CD4-positive, CD25-positive, alpha-beta regulatory T cell (primary cell): Measurements from ENCODE around the gene QSOX1. TPM values are rescaled to one million over a fixed set of nuclear protein-coding genes. Genes with fewer than 3 reads are reported as not detected.
"Not testable (repeated sequence)": the region's sequence is repeated elsewhere in the genome, so short reads cannot be mapped to it uniquely, and the experiment has no call there.

Experiments used
- ATAC-seq, 2 donors: fragments of 150-1000 bp; cut with Tn5 transposase; one replicate each; pipeline ENCODE4 v1.10.0; 2021; ENCODE audit warnings: low read depth in 2 of 2, moderate number of reproducible peaks in 2 of 2, moderate library complexity in 1 of 2
- DNase-seq, 3 donors: peaks; one replicate each; pipeline versions ENCODE4 v3.0.0 to v3.0.0-alpha.2; 2012 to 2022; ENCODE audit warnings: mixed read lengths in 1 of 3
- H3K27ac ChIP-seq: one replicate; pipeline ENCODE4 v1.7.0; 2013; ENCODE audit warnings: mild to moderate bottlenecking, low read length; ENCODE audit not compliant: insufficient read depth, poor library complexity, severe bottlenecking
- H3K27me3 ChIP-seq: one replicate; pipeline ENCODE4 v1.7.0; 2013; ENCODE audit warnings: low read length; ENCODE audit not compliant: control insufficient read depth, insufficient read depth
- H3K36me3 ChIP-seq: one replicate; pipeline ENCODE4 v1.7.0; 2013; ENCODE audit warnings: mild to moderate bottlenecking, low read length, moderate library complexity; ENCODE audit not compliant: control insufficient read depth, insufficient read depth
- H3K4me1 ChIP-seq: 2 replicates; pipeline ENCODE4 v1.7.0; 2013; ENCODE audit warnings: mild to moderate bottlenecking, low read length; ENCODE audit not compliant: insufficient read depth, control insufficient read depth, poor library complexity, severe bottlenecking
- H3K4me3 ChIP-seq: one replicate; pipeline ENCODE4 v1.7.0; 2013; ENCODE audit warnings: low read depth, mild to moderate bottlenecking, low read length, moderate library complexity
- H3K9me3 ChIP-seq, 2 experiments: 1 replicate in 1 of 2; 2 replicates in 1 of 2; pipeline ENCODE4 v1.7.0; 2013; ENCODE audit warnings: low read length in 2 of 2, mild to moderate bottlenecking in 1 of 2, moderate library complexity in 1 of 2; ENCODE audit not compliant: control insufficient read depth in 2 of 2
- H3K27ac Mint-ChIP-seq, 3 donors: one replicate each; pipeline ENCODE4 v1.8.0; 2020 to 2022; ENCODE audit warnings: mild to moderate bottlenecking in 3 of 3, mixed read lengths in 3 of 3, moderate library complexity in 2 of 3
- H3K27me3 Mint-ChIP-seq: one replicate; pipeline ENCODE4 v1.8.0; 2022; ENCODE audit warnings: mild to moderate bottlenecking, mixed read lengths
- H3K36me3 Mint-ChIP-seq: one replicate; pipeline ENCODE4 v1.8.0; 2020; ENCODE audit warnings: mixed read lengths
- H3K4me1 Mint-ChIP-seq, 4 donors: one replicate each; pipeline ENCODE4 v1.8.0; 2020 to 2022; ENCODE audit warnings: mixed read lengths in 4 of 4, mild to moderate bottlenecking in 1 of 4
- H3K4me3 Mint-ChIP-seq, 4 donors: one replicate each; pipeline ENCODE4 v1.8.0; 2020 to 2022; ENCODE audit warnings: mild to moderate bottlenecking in 4 of 4, mixed read lengths in 4 of 4, moderate library complexity in 3 of 4
- H3K9me3 Mint-ChIP-seq, 7 donors: one replicate each; pipeline ENCODE4 v1.8.0; 2020 to 2022; ENCODE audit warnings: mixed read lengths in 7 of 7, mild to moderate bottlenecking in 3 of 7, moderate library complexity in 2 of 7
- polyA plus RNA-seq, 4 donors: library from polyadenylated mRNA; unstranded; fragments of 300-500 nt; fragmentation: Illumina TruSeq; gene quantifications; one replicate each; pipeline ENCODE4 v1.2.3, GENCODE V29; 2021
- total RNA-seq: library from RNA; stranded (reverse); gene quantifications from one replicate; pipeline ENCODE4 v1.2.3, GENCODE V29; 2022

The QSOX1 gene
- total and polyA plus RNA-seq, 5 donors from 2014 or later, result 8.4 to 19.9 (median 10.7) TPM

DNA sequence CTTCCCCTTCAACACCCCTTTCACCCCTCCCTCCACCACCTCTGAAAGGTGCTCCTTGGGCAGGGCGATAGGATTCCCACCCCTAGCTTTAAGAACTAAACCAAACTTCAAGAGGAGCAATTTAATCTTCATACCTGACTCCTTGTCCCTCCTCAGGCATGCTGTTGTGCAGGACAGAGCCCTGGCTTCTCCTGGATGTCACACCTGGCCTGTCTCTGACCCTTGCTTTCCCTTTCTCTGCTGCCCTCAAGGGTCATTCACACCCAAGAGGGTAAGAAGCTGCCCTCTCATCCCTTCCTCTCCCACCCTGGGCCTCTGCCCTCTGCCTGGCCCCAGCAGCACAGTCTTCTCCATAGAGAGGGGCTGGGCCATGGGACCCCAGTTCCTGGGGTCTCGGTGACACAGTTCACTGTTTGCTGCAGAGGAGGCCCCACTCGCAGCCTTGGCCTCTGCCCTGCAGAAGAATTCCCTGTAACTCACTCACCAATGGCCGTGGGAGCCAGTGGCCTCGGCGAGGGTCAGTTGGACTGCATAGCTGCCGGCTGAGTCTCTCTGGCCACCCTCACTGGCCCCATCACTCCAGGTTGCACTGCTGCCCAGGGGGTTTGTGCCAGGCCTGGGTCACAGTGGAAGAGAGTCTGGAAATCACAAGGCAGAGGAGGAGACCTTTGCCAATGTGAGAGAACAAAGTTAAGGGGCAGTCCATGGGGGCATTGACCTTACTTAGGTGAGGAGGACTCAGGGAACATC is 47.0 kb downstream of the QSOX1 start:
- no peak overlapping the region for H3K4me3 Mint-ChIP-seq
- Histone ChIP-seq H3K9me3 (no peaks in the 10 kb centered on the region), H3K36me3 (peaks cover 3% of the 10 kb centered on the region), H3K4me1 (no peaks in the 10 kb centered on the region), H3K27me3 (no peaks in the 10 kb centered on the region), H3K27ac (no peak overlapping the region), H3K4me3 (no peak overlapping the region)
- no peak for DNase-seq
- no peaks in the 10 kb centered on the region for H3K27me3 Mint-ChIP-seq
- no peaks in the 10 kb centered on the region for H3K36me3 Mint-ChIP-seq
- no peak overlapping the region for H3K27ac Mint-ChIP-seq
- no peaks in the 10 kb centered on the region for H3K4me1 Mint-ChIP-seq
- no peaks in the 10 kb centered on the region for H3K9me3 Mint-ChIP-seq
- ATAC-seq, result no peak

DNA sequence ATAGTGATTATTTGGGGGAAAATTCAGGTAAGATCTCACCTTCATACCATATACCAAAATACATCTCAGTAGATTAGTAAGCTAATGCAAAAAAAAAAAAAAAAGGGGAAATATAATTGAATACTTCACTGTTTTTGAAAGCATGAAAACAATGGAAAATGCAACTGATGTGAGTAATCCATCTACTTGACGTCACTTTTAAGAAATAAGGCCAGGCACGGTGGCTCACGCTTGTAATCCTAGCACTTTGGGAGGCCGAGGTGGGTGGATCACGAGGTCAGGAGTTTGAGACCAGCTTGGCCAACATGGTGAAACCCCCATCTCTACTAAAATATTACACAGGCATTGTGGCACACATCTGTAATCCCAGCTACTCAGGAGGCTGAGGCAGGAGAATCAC is 47.9 kb downstream of the QSOX1 start:
- not testable (repeated sequence) for H3K4me3 Mint-ChIP-seq, H3K27ac Mint-ChIP-seq

DNA sequence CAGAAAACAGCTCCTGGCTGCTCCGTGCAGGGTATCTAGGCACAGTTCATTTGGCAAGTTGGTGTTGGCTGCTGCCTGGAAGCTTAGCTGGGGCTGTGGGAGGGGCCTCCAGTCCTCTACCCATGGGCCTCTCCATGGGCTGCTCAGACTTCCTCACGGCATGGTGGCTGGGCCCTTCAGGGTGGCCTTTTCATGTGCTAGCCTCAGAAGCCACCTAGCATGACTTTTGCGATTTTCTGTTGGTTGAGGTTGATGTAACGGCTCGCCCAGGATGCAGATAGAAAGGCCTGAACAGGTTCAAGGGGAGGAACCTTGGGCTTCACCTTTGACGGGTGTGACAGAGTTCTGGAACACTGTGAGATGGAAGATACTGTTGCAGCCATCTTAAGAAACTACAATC is 49.6 kb downstream of the QSOX1 start:
- no peak overlapping the region for H3K4me3 Mint-ChIP-seq
- no peaks in the 10 kb centered on the region for H3K9me3 Mint-ChIP-seq
- H3K27ac Mint-ChIP-seq, result peak overlapping the region in 1 of 3 donors; percentile 60
- peaks cover 7% of the 10 kb centered on the region for H3K27me3 Mint-ChIP-seq
- Histone ChIP-seq H3K9me3 (no peaks in the 10 kb centered on the region), H3K4me1 (no peaks in the 10 kb centered on the region), H3K27me3 (no peaks in the 10 kb centered on the region), H3K4me3 (no peak overlapping the region), H3K27ac (no peak overlapping the region), H3K36me3 (no peaks in the 10 kb centered on the region)
- DNase-seq (no peak), ATAC-seq (no peak)
- H3K36me3 Mint-ChIP-seq, result no peaks in the 10 kb centered on the region
- H3K4me1 Mint-ChIP-seq, result no peaks in the 10 kb centered on the region

More for the DNA sequence above, 47.9 kb downstream of the QSOX1 start:
- not testable (repeated sequence) for H3K4me1 Mint-ChIP-seq, H3K36me3 ChIP-seq, H3K4me1 ChIP-seq, H3K27ac ChIP-seq, H3K36me3 Mint-ChIP-seq, ATAC-seq, H3K27me3 Mint-ChIP-seq, H3K4me3 ChIP-seq, H3K27me3 ChIP-seq, H3K9me3 ChIP-seq, H3K9me3 Mint-ChIP-seq, DNase-seq

DNA sequence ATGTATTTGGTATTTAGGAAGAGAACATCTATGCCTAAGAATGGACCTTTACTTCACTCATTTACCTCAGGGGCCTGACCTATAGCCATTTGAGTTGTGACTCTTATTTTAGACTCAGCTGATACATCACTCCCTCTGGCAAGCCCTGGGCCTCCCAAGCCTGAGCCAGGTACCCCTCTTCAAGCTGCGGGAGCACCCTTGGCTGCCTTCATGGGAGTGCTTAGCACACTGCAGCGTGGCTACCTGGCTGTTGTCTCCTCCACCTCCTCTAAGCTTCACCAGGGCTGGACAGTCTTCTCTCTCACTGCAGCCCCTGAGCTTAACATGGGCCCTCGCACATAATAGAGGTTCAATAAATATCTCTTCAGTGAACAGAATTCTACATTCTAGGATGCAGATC is 51.9 kb downstream of the QSOX1 start:
- Mint-ChIP-seq H3K4me1 (no peaks in the 10 kb centered on the region), H3K36me3 (no peaks in the 10 kb centered on the region), H3K4me3 (no peak overlapping the region), H3K27ac (no peak overlapping the region), H3K27me3 (peaks cover 9% of the 10 kb centered on the region), H3K9me3 (no peaks in the 10 kb centered on the region)
- H3K36me3 ChIP-seq, result no peaks in the 10 kb centered on the region
- H3K9me3 ChIP-seq, result no peaks in the 10 kb centered on the region
- no peak overlapping the region for H3K4me3 ChIP-seq
- H3K27me3 ChIP-seq, result no peaks in the 10 kb centered on the region
- ATAC-seq (no peak), DNase-seq (no peak)
- no peaks in the 10 kb centered on the region for H3K4me1 ChIP-seq
- H3K27ac ChIP-seq, result no peak overlapping the region

DNA sequence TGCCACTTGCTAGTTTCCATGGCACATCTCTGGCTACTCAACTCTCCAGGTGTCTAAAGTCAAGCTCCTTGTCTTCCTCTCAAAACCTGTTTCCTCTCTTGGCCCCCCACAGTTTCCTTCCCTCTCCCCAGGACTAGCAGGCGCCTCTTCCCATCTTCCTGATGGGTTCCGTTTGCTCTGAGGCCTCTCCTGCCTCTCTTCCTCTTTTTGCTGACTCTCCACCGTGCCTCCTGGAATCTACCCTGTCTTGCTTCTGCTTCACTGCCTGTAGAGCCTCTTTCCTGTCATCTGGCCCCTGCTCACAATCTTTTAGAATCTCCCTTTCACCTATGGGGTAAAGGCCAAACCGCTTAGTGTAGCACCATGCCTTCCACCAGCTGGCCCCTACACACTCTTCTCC is 53.6 kb downstream of the QSOX1 start:
- H3K4me1 ChIP-seq, result peaks cover 1% of the 10 kb centered on the region
- no peaks in the 10 kb centered on the region for H3K27me3 ChIP-seq
- no peak overlapping the region for H3K27ac ChIP-seq
- H3K36me3 Mint-ChIP-seq, result no peaks in the 10 kb centered on the region
- DNase-seq, result no peak
- no peak overlapping the region for H3K4me3 Mint-ChIP-seq
- no peak overlapping the region for H3K27ac Mint-ChIP-seq
- H3K9me3 Mint-ChIP-seq, result no peaks in the 10 kb centered on the region
- H3K27me3 Mint-ChIP-seq, result peaks cover 17% of the 10 kb centered on the region
- no peaks in the 10 kb centered on the region for H3K9me3 ChIP-seq
- H3K4me1 Mint-ChIP-seq, result peaks cover under 1 to 3% (median 2%) of the 10 kb centered on the region in 4 donors
- H3K4me3 ChIP-seq, result no peak overlapping the region
- H3K36me3 ChIP-seq, result no peaks in the 10 kb centered on the region
- peak in 1 of 2 donors; percentile 22 for ATAC-seq

DNA sequence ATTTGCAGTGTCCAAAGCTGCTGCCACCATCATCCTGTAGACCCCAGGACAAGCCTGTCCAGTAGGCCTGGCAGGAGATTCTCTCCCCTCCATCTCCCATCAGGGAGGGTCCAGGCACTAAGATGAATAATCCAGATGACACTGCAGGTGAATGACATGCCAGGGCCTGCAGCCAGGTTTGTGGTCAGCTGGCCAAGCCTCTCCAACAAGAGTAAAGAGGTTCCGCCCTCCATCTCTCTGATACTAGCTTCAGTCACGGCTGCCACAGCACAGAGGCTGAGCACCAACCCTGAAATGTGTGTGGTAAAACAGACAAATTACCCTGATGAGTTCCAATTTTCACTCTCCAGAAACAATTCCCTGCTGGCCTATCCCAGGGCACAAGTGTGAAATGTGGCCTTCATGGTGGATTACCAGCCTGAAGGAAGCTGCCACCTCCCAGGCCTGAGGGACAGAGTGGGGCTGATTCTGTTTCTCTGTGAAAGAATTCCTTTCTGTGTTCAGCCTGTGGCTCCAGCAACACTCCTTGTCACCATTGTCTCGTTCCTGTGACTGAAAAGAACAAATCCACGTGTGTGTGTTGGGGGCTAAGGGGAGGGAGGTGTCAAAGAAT is 55.4 kb downstream of the QSOX1 start:
- Histone ChIP-seq H3K4me1 (peaks cover 10% of the 10 kb centered on the region), H3K36me3 (no peaks in the 10 kb centered on the region), H3K4me3 (no peak overlapping the region), H3K27me3 (no peaks in the 10 kb centered on the region), H3K27ac (no peak overlapping the region), H3K9me3 (no peaks in the 10 kb centered on the region)
- Mint-ChIP-seq H3K36me3 (no peaks in the 10 kb centered on the region), H3K4me3 (no peak overlapping the region), H3K27ac (no peak overlapping the region), H3K27me3 (peaks cover 23% of the 10 kb centered on the region), H3K9me3 (peaks cover 0 to 1% (median 0%) of the 10 kb centered on the region in 7 donors), H3K4me1 (peaks cover 5 to 12% (median 11%) of the 10 kb centered on the region in 4 donors)
- ATAC-seq, result no peak
- DNase-seq, result no peak

DNA sequence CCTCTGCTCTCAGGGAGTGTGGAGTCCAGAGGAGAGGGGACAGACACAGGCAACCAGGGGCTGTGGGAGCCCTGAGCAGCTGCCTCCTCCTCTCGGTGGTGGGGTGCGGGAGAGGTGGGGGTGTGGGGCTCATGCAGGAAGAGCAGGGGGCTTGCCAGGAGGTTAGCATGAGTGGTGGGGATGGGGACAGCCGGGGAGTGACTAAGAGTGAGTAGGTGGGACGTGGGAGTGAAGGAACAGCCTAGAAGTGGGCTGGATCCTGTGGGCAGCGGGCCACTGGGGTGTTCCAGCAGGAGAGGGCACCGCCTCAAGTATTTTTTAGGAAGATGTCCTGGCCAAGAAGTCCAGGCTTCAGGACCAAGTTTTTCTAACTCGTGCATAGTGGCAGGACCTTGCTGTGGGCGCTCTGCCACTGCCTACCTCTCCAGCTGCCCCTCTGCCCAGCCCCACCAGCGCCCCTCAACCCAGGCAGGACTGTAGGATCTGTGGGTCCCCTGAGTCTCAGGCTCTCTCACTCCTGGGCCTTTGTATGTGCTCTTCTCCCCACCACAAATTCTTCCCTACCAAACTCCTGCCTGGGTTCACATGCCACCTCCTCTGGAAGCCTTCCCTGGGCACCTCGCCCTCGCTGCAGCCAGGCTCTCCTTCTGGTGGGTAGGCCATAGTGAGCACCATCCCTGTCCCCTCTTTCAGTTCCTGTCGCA is 56.6 kb downstream of the QSOX1 start:
- no peak for DNase-seq
- H3K4me3 Mint-ChIP-seq, result no peak overlapping the region

More for the DNA sequence above, 56.6 kb downstream of the QSOX1 start:
- Mint-ChIP-seq H3K4me1 (peaks cover 5 to 12% (median 11%) of the 10 kb centered on the region in 4 donors), H3K27ac (no peak overlapping the region), H3K36me3 (no peaks in the 10 kb centered on the region), H3K9me3 (peaks cover 0 to 1% (median 0%) of the 10 kb centered on the region in 7 donors), H3K27me3 (peaks cover 23% of the 10 kb centered on the region)
- ATAC-seq, result no peak
- Histone ChIP-seq H3K9me3 (no peaks in the 10 kb centered on the region), H3K27me3 (no peaks in the 10 kb centered on the region), H3K4me1 (peaks cover 10% of the 10 kb centered on the region), H3K4me3 (no peak overlapping the region), H3K27ac (no peak overlapping the region), H3K36me3 (no peaks in the 10 kb centered on the region)
